ENCODE measurements around the gene MRPL22.

GRCh38 chr5:154917757-154918156, 23.1 kb upstream of the MRPL22 start:
- TF ChIP-seq, protein P1, sequence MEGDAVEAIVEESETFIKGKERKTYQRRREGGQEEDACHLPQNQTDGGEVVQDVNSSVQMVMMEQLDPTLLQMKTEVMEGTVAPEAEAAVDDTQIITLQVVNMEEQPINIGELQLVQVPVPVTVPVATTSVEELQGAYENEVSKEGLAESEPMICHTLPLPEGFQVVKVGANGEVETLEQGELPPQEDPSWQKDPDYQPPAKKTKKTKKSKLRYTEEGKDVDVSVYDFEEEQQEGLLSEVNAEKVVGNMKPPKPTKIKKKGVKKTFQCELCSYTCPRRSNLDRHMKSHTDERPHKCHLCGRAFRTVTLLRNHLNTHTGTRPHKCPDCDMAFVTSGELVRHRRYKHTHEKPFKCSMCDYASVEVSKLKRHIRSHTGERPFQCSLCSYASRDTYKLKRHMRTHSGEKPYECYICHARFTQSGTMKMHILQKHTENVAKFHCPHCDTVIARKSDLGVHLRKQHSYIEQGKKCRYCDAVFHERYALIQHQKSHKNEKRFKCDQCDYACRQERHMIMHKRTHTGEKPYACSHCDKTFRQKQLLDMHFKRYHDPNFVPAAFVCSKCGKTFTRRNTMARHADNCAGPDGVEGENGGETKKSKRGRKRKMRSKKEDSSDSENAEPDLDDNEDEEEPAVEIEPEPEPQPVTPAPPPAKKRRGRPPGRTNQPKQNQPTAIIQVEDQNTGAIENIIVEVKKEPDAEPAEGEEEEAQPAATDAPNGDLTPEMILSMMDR (IDR thresholded peaks at IDR 0.05; ENCODE audit: extremely low read depth in 1 of 2, insufficient read depth in 1 of 2, low read depth in 1 of 2, low read length in 2 of 2): no peak
- TF ChIP-seq POLR2A (IDR thresholded peaks at IDR 0.05; ENCODE audit: low read depth, low read length): no peak
- no peak for TF ChIP-seq JUN (IDR thresholded peaks at IDR 0.05; ENCODE audit: borderline replicate concordance, insufficient read depth, insufficient read length, low read depth)
- no peak for TF ChIP-seq EZH2 (IDR thresholded peaks at IDR 0.05; ENCODE audit: borderline replicate concordance, low read depth, low read length, severe bottlenecking)
- TF ChIP-seq, protein P2, sequence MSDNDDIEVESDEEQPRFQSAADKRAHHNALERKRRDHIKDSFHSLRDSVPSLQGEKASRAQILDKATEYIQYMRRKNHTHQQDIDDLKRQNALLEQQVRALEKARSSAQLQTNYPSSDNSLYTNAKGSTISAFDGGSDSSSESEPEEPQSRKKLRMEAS (IDR thresholded peaks at IDR 0.05; ENCODE audit: insufficient read depth, insufficient read length): no peak
- no peak for TF ChIP-seq POLR2AphosphoS5 (IDR thresholded peaks at IDR 0.05; ENCODE audit: insufficient read depth, low read depth, low read length)
- TF ChIP-seq GATA2 (IDR thresholded peaks at IDR 0.05; ENCODE audit: insufficient read depth, insufficient read length, low read depth, low read length): no peak
- TF ChIP-seq MYC (IDR thresholded peaks at IDR 0.05; ENCODE audit: low read depth, low read length): no peak

Data from endothelial cell of umbilical vein (primary cell).